Measurements from ENCODE around the gene TNC.

- TF ChIP-seq POLR2A (IDR thresholded peaks at IDR 0.05) (no peak), CTCF (IDR thresholded peaks at IDR 0.05) (no peak)
Measured at GRCh38 chr9:115068031-115068430, 49.9 kb downstream of the TNC start.
